Activated T-helper 2 cell treated with anti-CD3 and anti-CD28 coated beads, Interferon-gamma antibody, Interleukin-2, Interleukin-4, amounts not matched to agents 10 μg/mL and 5 μg/mL and 100 μg/mL, durations not matched to agents 14 hours and 24 hours and 36 hours (primary cell): ENCODE measurements around the gene GRB10. TPM values are rescaled to one million over a fixed set of nuclear protein-coding genes. Genes with fewer than 3 reads are reported as not detected.

Experiments used
- DNase-seq: peaks from one replicate; pipeline ENCODE4 v3.0.0; 2021; ENCODE audit warnings: low spot score
- H3K27ac Mint-ChIP-seq: one replicate; pipeline ENCODE4 v1.8.0; 2021; ENCODE audit warnings: mixed read lengths
- H3K27me3 Mint-ChIP-seq: one replicate; pipeline ENCODE4 v1.8.0; 2021; ENCODE audit warnings: low read depth, mixed read lengths
- H3K36me3 Mint-ChIP-seq: one replicate; pipeline ENCODE4 v1.8.0; 2021; ENCODE audit warnings: low read depth, mixed read lengths
- H3K4me1 Mint-ChIP-seq: one replicate; pipeline ENCODE4 v1.8.0; 2021; ENCODE audit warnings: low read depth, mixed read lengths
- H3K4me3 Mint-ChIP-seq: one replicate; pipeline ENCODE4 v1.8.0; 2021; ENCODE audit warnings: low read depth, mild to moderate bottlenecking, moderate library complexity, mixed read lengths
- H3K9me3 Mint-ChIP-seq: one replicate; pipeline ENCODE4 v1.8.0; 2021; ENCODE audit warnings: mixed read lengths
- intact Hi-C: fragments of 100-400 bp; cut with micrococcal nuclease; formaldehyde crosslinking; loops from one replicate; pipeline ENCODE4 v1.15.1; 2023
- total RNA-seq: library from RNA; stranded (reverse); gene quantifications from 2 replicates; pipeline ENCODE4 v1.2.3, GENCODE V29; 2022

GRB10 gene
- total RNA-seq, 1 donor from 2014 or later: 2.3 TPM

GRCh38 chr7:50718876-50719275, 63.8 kb downstream of the GRB10 start:
- H3K4me3 Mint-ChIP-seq: no peak overlapping the region
- H3K27ac Mint-ChIP-seq: no peak overlapping the region
- H3K9me3 Mint-ChIP-seq: no peaks in the 10 kb centered on the region
- H3K4me1 Mint-ChIP-seq: peaks cover 1% of the 10 kb centered on the region
- H3K36me3 Mint-ChIP-seq: no peaks in the 10 kb centered on the region
- H3K27me3 Mint-ChIP-seq: no peaks in the 10 kb centered on the region
- DNase-seq: no peak
- intact Hi-C loops: no loop called here

DNA sequence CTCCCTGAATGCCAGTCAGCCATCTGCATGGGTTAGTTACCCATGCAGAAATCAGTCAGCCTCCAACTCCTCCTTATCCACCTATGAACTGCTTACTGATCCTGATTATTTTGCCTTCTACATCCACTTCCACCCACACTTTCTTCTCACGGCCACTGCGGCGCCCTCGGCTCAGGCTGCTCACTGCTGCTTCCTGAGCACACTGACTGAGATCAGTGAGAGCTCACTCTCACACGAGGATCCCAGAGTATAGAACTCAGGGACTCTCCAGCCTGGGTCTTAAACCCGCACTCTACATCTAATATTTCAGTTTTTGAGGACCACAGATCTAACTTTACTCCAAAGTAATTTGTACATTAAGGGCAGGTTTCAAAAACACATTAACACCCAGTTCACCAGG, 64.4 kb downstream of the GRB10 start:
- Mint-ChIP-seq H3K4me3 (no peak overlapping the region), H3K27me3 (peaks cover 2% of the 10 kb centered on the region), H3K36me3 (no peaks in the 10 kb centered on the region), H3K27ac (no peak overlapping the region), H3K9me3 (no peaks in the 10 kb centered on the region), H3K4me1 (peaks cover 4% of the 10 kb centered on the region)
- no peak for DNase-seq
- intact Hi-C loops: no loop called here

DNA sequence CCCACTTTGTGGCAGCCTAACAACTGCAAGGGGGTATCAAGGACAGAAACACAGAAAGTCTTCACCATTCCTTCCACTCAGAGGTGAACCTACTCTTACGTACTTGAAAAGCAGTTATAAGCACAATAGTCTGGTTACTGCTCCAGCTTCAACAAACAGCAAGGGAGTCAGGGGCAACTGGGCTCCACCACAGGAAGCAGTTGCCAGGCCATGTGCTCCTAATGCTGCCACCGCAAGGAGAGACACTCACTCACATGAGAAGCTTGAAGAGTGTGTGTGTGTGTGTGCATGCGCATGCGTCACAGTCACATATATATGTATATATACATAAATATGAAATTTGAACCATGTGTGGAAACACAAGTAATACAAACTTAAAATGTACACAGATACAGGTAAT, 65.5 kb downstream of the GRB10 start:
- H3K4me1 Mint-ChIP-seq: peaks cover 4% of the 10 kb centered on the region
- H3K9me3 Mint-ChIP-seq: no peaks in the 10 kb centered on the region
- no peak for DNase-seq
- H3K27me3 Mint-ChIP-seq: peaks cover 2% of the 10 kb centered on the region
- H3K4me3 Mint-ChIP-seq: no peak overlapping the region
- intact Hi-C loops: no loop called here
- H3K36me3 Mint-ChIP-seq: no peaks in the 10 kb centered on the region
- no peak overlapping the region for H3K27ac Mint-ChIP-seq

DNA sequence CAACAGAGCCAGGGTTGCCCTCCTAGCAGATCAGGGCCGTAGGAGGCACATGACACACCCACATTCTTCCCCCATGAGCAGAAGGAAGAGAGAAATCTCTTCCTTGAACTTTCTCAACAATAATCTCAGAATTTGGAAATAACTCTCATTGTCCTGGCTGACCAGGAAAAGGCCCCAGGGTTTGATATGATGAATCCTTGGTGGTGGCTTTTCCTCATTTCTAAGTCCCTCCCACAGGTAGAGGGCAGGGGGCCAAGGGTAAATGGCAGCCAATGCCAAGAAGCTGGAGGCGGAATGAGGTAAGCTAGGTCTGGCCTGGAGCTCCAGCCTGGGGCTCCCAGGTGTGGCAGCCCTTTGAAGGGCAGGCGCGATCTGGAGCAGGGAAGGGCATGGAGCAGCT, 67.8 kb downstream of the GRB10 start:
- Mint-ChIP-seq H3K9me3 (no peaks in the 10 kb centered on the region), H3K36me3 (no peaks in the 10 kb centered on the region), H3K27me3 (peaks cover 2% of the 10 kb centered on the region), H3K4me3 (no peak overlapping the region), H3K4me1 (peaks cover 4% of the 10 kb centered on the region), H3K27ac (no peak overlapping the region)
- DNase-seq: no peak
- intact Hi-C loops: no loop called here

GRCh38 chr7:50713123-50713965, 69.4 kb downstream of the GRB10 start:
- Mint-ChIP-seq H3K27me3 (peaks cover 2% of the 10 kb centered on the region), H3K27ac (no peak overlapping the region), H3K9me3 (no peaks in the 10 kb centered on the region), H3K4me3 (no peak overlapping the region), H3K4me1 (peaks cover 4% of the 10 kb centered on the region), H3K36me3 (no peaks in the 10 kb centered on the region)
- no peak for DNase-seq
- intact Hi-C loops: no loop called here

DNA sequence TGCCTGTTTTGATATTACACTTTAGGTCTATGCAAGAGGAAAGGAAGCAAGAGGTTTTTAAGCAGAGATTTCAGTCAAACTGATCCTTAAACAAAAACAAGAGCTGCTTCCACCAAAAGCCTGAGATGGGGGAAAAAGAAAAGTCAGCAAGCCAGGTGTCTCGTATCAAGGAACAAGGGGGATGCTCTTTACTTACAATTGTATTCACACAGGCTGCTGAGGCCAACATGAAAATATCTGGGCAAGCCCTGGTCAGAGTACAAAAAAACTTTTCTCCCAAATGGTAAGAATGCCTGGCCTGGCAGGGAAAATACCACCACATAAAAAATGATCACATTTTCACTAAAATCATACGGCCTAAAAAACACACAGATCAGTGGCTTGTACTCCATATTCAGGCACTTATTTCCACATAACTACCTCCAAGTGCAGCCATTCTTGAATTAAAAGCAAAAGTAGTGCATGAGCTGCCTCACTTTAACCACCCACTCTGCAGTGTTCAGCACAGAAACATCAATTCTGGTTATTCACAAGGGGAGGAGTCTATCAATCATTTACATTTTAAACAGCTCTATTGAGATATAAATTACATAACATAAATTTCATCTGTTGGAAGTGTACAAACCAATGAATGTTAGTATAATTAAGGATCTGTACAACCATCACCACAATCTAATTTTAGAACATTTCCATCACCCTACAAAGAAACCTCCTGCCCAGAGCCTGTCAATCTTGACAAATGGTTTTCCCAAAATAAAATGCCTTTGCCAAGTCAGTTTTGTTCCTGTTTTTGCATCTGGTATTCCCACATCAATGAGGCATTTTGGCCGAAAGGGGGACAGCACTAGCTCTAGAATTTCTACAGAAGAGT, 70.2 kb downstream of the GRB10 start:
- no peak overlapping the region for H3K27ac Mint-ChIP-seq

DNA sequence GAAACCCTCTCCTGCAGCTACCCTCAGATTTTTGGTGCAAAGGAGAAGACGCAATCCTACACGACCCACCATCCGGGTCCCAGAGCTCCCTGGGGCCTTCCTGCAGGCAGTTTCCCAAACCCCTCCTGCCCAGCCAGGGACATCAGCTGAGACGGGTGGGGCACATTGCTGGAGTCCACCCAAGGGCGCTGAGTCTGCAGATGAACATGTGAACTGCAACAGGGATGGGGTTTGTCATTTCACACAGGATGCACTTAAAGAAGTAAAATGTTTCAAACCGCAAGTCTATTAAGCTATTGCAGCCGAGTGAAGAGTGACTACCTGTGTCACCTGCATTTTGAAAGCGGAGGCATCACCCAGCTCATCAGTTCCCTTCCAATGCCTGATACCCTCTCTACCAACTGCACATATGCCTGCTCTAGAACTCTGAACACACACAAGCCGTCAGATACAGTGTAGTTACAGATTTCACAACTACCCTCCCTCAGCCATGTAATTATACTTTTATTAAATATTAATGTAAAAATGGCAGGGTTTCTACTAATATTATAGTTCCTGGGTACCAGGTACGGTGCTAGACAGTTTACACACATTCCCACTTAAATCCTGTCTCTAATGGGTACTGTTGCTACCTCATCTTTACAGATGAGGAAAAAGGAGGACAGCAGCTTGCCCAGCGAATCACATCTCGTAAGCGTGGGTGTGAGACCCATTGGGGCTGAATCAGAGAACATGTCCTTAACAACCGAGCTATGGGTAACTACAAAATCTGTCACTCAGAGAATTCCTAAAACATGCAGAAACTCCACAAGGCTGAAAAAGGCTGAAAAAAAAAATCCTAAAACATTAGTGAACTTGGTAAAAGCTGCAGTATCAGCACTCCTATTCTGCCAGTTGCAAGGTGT, 71.2 kb downstream of the GRB10 start:
- Mint-ChIP-seq H3K27me3 (peaks cover 2% of the 10 kb centered on the region), H3K36me3 (no peaks in the 10 kb centered on the region), H3K9me3 (no peaks in the 10 kb centered on the region), H3K4me1 (peaks cover 4% of the 10 kb centered on the region), H3K4me3 (no peak overlapping the region), H3K27ac (no peak overlapping the region)
- intact Hi-C loops: no loop called here
- no peak for DNase-seq

More for the DNA sequence above, 70.2 kb downstream of the GRB10 start:
- Mint-ChIP-seq H3K27me3 (peaks cover 2% of the 10 kb centered on the region), H3K9me3 (no peaks in the 10 kb centered on the region), H3K4me1 (peaks cover 4% of the 10 kb centered on the region), H3K36me3 (no peaks in the 10 kb centered on the region), H3K4me3 (no peak overlapping the region)
- intact Hi-C loops: no loop called here
- no peak for DNase-seq

DNA sequence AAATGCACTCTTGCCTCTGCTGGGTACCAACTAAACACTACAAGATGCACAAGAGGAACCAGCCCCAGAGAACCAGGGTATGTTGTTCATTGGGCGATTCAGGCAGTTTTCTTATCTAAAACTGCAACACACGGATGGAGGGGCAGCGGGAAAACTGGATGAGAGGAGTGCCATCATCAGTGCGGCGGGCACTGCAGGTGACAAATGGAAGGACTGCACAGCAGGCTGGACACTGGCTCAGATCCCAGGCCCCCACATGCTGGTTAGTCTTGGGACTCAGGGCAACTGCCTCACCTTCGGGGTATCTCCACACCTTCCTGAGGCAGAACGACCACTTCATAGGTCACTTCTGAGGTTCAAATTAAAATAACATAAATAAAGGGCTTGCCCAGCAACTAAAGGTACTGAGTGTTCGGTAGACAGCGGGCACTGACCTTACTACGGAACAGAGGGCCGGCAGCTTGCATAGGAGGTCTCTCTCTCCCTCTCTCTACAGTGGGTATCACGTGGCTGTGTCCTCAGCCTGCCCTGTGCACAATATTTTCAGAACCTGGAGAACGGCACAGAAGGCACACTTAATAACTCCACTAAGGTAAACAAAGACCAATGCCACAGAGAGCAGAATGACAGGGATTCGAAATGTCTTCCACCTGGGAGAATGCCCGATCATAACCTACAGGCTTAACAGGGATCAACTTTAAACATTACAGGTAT, 72.1 kb downstream of the GRB10 start:
- H3K36me3 Mint-ChIP-seq: no peaks in the 10 kb centered on the region
- no peaks in the 10 kb centered on the region for H3K9me3 Mint-ChIP-seq
- peaks cover 2% of the 10 kb centered on the region for H3K27me3 Mint-ChIP-seq
- H3K4me3 Mint-ChIP-seq: no peak overlapping the region
- intact Hi-C loops: no loop called here
- DNase-seq: no peak
- peaks cover 4% of the 10 kb centered on the region for H3K4me1 Mint-ChIP-seq
- no peak overlapping the region for H3K27ac Mint-ChIP-seq

DNA sequence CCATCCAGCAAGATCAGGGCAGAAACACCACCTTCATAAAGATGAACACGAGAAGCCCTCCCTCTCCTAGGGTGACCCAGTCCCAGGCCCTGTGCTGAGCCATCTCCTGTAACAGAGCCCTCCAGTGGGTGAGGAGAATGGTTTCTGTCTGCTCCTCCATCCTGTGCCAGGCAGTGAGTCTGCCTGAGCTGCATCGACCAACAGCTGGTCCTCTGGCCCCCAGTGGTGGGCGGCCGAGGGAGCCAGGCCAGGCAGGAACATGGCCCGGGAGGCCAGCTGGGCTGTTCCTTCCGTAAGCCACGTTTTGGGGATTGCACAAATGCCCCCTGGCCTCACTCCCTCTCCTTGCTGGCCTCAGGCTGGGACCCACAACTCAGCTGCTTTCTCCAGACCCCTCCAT, 73.5 kb downstream of the GRB10 start:
- DNase-seq: no peak
- no peak overlapping the region for H3K4me3 Mint-ChIP-seq
- H3K36me3 Mint-ChIP-seq: no peaks in the 10 kb centered on the region
- H3K27me3 Mint-ChIP-seq: peaks cover 2% of the 10 kb centered on the region
- H3K9me3 Mint-ChIP-seq: no peaks in the 10 kb centered on the region
- intact Hi-C loops: no loop called here
- no peak overlapping the region for H3K27ac Mint-ChIP-seq
- peaks cover 4% of the 10 kb centered on the region for H3K4me1 Mint-ChIP-seq

DNA sequence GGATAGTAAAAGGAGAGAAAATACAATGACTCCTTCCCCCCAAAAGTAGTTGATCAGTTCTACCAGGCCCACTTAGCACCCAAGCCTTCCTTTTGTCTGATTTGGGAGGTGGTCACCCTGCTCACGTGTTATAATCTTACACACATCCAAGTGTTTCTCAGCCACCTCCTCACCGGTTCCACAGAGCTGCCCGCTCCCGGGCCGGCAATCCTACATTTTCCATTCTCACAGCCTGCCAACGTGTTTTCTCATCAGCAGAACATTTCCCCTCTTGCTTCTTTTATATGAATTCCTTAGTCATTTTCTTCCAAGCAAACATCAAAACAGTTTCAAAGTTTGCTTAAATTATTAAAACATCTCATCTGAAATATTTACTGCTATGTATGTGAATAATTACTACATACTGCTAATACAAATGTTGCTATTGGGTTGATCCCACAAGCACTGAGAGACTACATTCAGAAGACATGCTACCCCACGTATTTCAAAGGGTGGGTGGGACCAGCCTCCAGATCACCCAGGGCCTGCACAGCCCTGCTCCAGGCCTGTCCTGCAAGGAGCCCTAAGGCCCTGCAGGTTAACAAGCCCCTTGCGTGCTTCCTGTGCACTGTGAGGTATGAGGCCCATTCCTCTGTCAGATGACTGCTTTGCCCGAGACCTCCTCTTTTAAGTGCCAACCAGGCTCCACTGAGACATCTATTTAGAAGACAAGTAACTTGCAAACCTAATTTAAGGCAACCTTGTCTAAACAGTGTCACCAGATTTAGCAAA, 75.3 kb downstream of the GRB10 start:
- no peak for DNase-seq
- H3K36me3 Mint-ChIP-seq: no peaks in the 10 kb centered on the region
- no peak overlapping the region for H3K4me3 Mint-ChIP-seq
- no peak overlapping the region for H3K27ac Mint-ChIP-seq
- intact Hi-C loops: no loop called here
- H3K27me3 Mint-ChIP-seq: peaks cover 1% of the 10 kb centered on the region
- no peaks in the 10 kb centered on the region for H3K9me3 Mint-ChIP-seq
- H3K4me1 Mint-ChIP-seq: no peaks in the 10 kb centered on the region

GRCh38 chr7:50706469-50706937, 76.2 kb downstream of the GRB10 start:
- H3K27me3 Mint-ChIP-seq: peaks cover 5% of the 10 kb centered on the region

More at GRCh38 chr7:50706469-50706937, 76.2 kb downstream of the GRB10 start:
- Mint-ChIP-seq H3K27ac (no peak overlapping the region), H3K4me1 (no peaks in the 10 kb centered on the region), H3K36me3 (no peaks in the 10 kb centered on the region), H3K9me3 (no peaks in the 10 kb centered on the region), H3K4me3 (no peak overlapping the region)
- no peak for DNase-seq
- intact Hi-C loops: no loop called here
